Gastroesophageal sphincter (tissue), 4 donors: Measurements from ENCODE around the gene RSU1. TPM values are rescaled to one million over a fixed set of nuclear protein-coding genes. Genes with fewer than 3 reads are reported as not detected.

Source experiments
- ATAC-seq: fragments of 150-250 bp; one replicate; pipeline ENCODE4 v1.9.1; 2016; ENCODE audit warnings: mild to moderate bottlenecking, moderate library complexity
- H3K27ac ChIP-seq, 4 donors: fragments of 200-600 bp; sonication (generic) in 3 of 4; 1 replicate in 3 of 4; 2 replicates in 1 of 4; pipeline ENCODE4 v1.5.1; 2016 to 2019
- H3K27me3 ChIP-seq: fragments of 200-600 bp; sonication (generic); one replicate; pipeline ENCODE4 v1.5.1; 2019
- H3K36me3 ChIP-seq, 2 donors: fragments of 200-600 bp; sonication (generic); one replicate each; pipeline ENCODE4 v1.5.1; 2019; ENCODE audit warnings: control low read depth in 1 of 2
- H3K4me1 ChIP-seq, 3 donors: fragments of 200-600 bp; sonication (generic); 1 replicate in 2 of 3; 2 replicates in 1 of 3; pipeline ENCODE4 v1.5.1; 2016 to 2019; ENCODE audit warnings: control low read depth in 2 of 3
- H3K4me3 ChIP-seq, 2 donors: fragments of 200-600 bp; sonication (generic); one replicate each; pipeline ENCODE4 v1.5.1; 2019; ENCODE audit warnings: mild to moderate bottlenecking in 1 of 2, moderate library complexity in 1 of 2
- H3K9me3 ChIP-seq, 3 donors: fragments of 200-600 bp; sonication (generic); one replicate each; pipeline ENCODE4 v1.5.1; 2017 to 2019; ENCODE audit warnings: control low read depth in 2 of 3
- CTCF ChIP-seq, 4 experiments: fragments of 200-600 bp in 2 of 4; fragments of 450-650 bp in 2 of 4; sonication (generic) in 1 of 4; IDR thresholded peaks; one replicate each; pipeline ENCODE4 v1.5.1; 2017 to 2019; ENCODE audit warnings: antibody characterized with exemption in 4 of 4, mild to moderate bottlenecking in 2 of 4, moderate library complexity in 2 of 4
- EP300 ChIP-seq: sonication (generic); formaldehyde crosslinking; IDR thresholded peaks from one replicate; pipeline ENCODE4 v1.6.1; 2017; ENCODE audit warnings: antibody characterized with exemption, mild to moderate bottlenecking
- POLR2A ChIP-seq, 2 donors: fragments of 450-650 bp; IDR thresholded peaks; one replicate each; pipeline ENCODE4 v1.6.1; 2017; ENCODE audit warnings: antibody characterized with exemption in 2 of 2, mild to moderate bottlenecking in 2 of 2, moderate library complexity in 1 of 2
- POLR2AphosphoS5 ChIP-seq: sonication (generic); formaldehyde crosslinking; IDR thresholded peaks from one replicate; pipeline ENCODE4 v1.6.1; 2017; ENCODE audit warnings: antibody characterized with exemption
- WGBS, 2 donors: methylation state at CpG; one replicate each; pipeline ENCODE4 v1.1.5; 2018; ENCODE audit warnings: low coverage in 1 of 2; 5-methylcytosine and 5-hydroxymethylcytosine counted together
- total RNA-seq, 4 donors: library from RNA; depleted of rRNA; stranded (reverse); fragments of >200 nt; gene quantifications; one replicate each; pipeline ENCODE4 v1.1.0, GENCODE V29; 2016

RSU1 gene
- total RNA-seq, 4 donors from 2014 or later, result 87.0 to 149 (median 117) TPM

GRCh38 chr10:16857419-16857818 lies 40.2 kb upstream of the RSU1 start:
- Histone ChIP-seq H3K4me1 (no peaks in the 10 kb centered on the region), H3K27ac (no peak overlapping the region), H3K9me3 (peaks cover 0 to 8% (median 0%) of the 10 kb centered on the region in 3 donors), H3K36me3 (no peaks in the 10 kb centered on the region), H3K27me3 (no peaks in the 10 kb centered on the region), H3K4me3 (no peak overlapping the region)
- WGBS, 2 donors, result 66 to 78% methylated on average over 2 to 4 of the region's 4 CpGs
- TF ChIP-seq CTCF (IDR thresholded peaks at IDR 0.05) (no peak), POLR2A (IDR thresholded peaks at IDR 0.05) (no peak), EP300 (no peak), POLR2AphosphoS5 (no peak)
- ATAC-seq, result no peak

GRCh38 chr10:16856567-16856966 lies 39.3 kb upstream of the RSU1 start:
- 34 to 44% methylated on average over 4 of the region's 4 CpGs for WGBS, 2 donors
- H3K4me3 ChIP-seq, result no peak overlapping the region
- no peak overlapping the region for H3K27ac ChIP-seq
- no peaks in the 10 kb centered on the region for H3K27me3 ChIP-seq
- peak; percentile 19 for ATAC-seq
- TF ChIP-seq POLR2A (IDR thresholded peaks at IDR 0.05), result no peak
- no peak for TF ChIP-seq POLR2AphosphoS5
- TF ChIP-seq CTCF (IDR thresholded peaks at IDR 0.05), result no peak
- no peak for TF ChIP-seq EP300
- no peaks in the 10 kb centered on the region for H3K4me1 ChIP-seq
- H3K9me3 ChIP-seq, result peaks cover 0 to 8% (median 0%) of the 10 kb centered on the region in 3 donors
- no peaks in the 10 kb centered on the region for H3K36me3 ChIP-seq

GRCh38 chr10:16856092-16856491 lies 38.9 kb upstream of the RSU1 start:
- WGBS, 2 donors, result 69 to 87% methylated on average over 5 of the region's 5 CpGs
- no peaks in the 10 kb centered on the region for H3K27me3 ChIP-seq
- H3K27ac ChIP-seq, result no peak overlapping the region

GRCh38 chr10:16854623-16855022 lies 37.4 kb upstream of the RSU1 start:
- H3K4me3 ChIP-seq, result no peak overlapping the region
- ATAC-seq, result no peak
- no peak overlapping the region for H3K27ac ChIP-seq
- no peaks in the 10 kb centered on the region for H3K4me1 ChIP-seq
- H3K36me3 ChIP-seq, result no peaks in the 10 kb centered on the region
- no peaks in the 10 kb centered on the region for H3K27me3 ChIP-seq
- TF ChIP-seq POLR2AphosphoS5 (no peak), POLR2A (IDR thresholded peaks at IDR 0.05) (no peak), EP300 (no peak), CTCF (IDR thresholded peaks at IDR 0.05) (no peak)
- no peaks in the 10 kb centered on the region for H3K9me3 ChIP-seq

More at GRCh38 chr10:16856092-16856491, 38.9 kb upstream of the RSU1 start:
- peaks cover 0 to 8% (median 0%) of the 10 kb centered on the region in 3 donors for H3K9me3 ChIP-seq
- TF ChIP-seq EP300 (no peak), POLR2A (IDR thresholded peaks at IDR 0.05) (no peak), POLR2AphosphoS5 (no peak), CTCF (IDR thresholded peaks at IDR 0.05) (no peak)
- no peaks in the 10 kb centered on the region for H3K4me1 ChIP-seq
- no peak for ATAC-seq
- H3K36me3 ChIP-seq, result no peaks in the 10 kb centered on the region
- H3K4me3 ChIP-seq, result no peak overlapping the region

- Histone ChIP-seq H3K9me3 (no peaks in the 10 kb centered on the region), H3K4me3 (no peak overlapping the region), H3K36me3 (no peaks in the 10 kb centered on the region), H3K4me1 (peaks cover 0 to 1% (median 0%) of the 10 kb centered on the region in 3 donors), H3K27ac (no peak overlapping the region), H3K27me3 (no peaks in the 10 kb centered on the region)
- no peak for TF ChIP-seq CTCF (IDR thresholded peaks at IDR 0.05)
- no peak for TF ChIP-seq POLR2AphosphoS5
- TF ChIP-seq POLR2A (IDR thresholded peaks at IDR 0.05), result no peak
- TF ChIP-seq EP300, result no peak
- WGBS, 2 donors, result 90 to 93% methylated on average over 4 of the region's 4 CpGs
- ATAC-seq, result no peak
Observed at GRCh38 chr10:16853809-16854208, 36.6 kb upstream of the RSU1 start.
